K562 (cell line): ENCODE measurements around the gene GMDS. TPM values are rescaled to one million over a fixed set of nuclear protein-coding genes. Genes with fewer than 3 reads are reported as not detected.

ENCODE experiments used
- ATAC-seq: fragments of 200-7000 bp; cut with Tn5 transposase; 3 replicates; pipeline ENCODE4 v1.9.1; 2020; ENCODE audit warnings: moderate library complexity
- BruUV-seq: library from RNA; stranded (reverse); fragments of 400-500 nt; replicated peaks from 2 replicates; lab custom pipeline; 2021; lab: Mats Ljungman, UMichigan
- CTCF ChIA-PET: fragments of 300-600 bp; formaldehyde crosslinking; extraction: SDS; loops from one replicate; lab custom pipeline; 2021; ENCODE audit warnings: low intra/inter-chr PET ratio; lab: Yijun Ruan, JAX
- POLR2A ChIA-PET: fragments of 300-600, 350-650 bp; sonication (Branson Sonifier 250); formaldehyde crosslinking; extraction: SDS; loops from one replicate; lab custom pipeline; 2021; ENCODE audit warnings: antibody characterized with exemption, inconsistent platforms; lab: Yijun Ruan, JAX
- DNase-seq, 4 experiments: peaks; one replicate each; pipeline versions ENCODE4 v3.0.0 to v3.0.0-alpha.2; 2011 to 2018; ENCODE audit warnings: low spot score in 3 of 4, mixed read lengths in 3 of 4; ENCODE audit errors: extremely low read depth in 1 of 4
- FAIRE-seq: peaks from 2 replicates; lab custom pipeline; 2011; peaks lifted over from hg19 to GRCh38; lab: Jason Lieb, UNC
- H2AFZ ChIP-seq: 2 replicates; pipeline ENCODE4 v1.6.0; 2011; ENCODE audit warnings: low read depth, low read length, control low read depth, inconsistent platforms
- H3K27ac ChIP-seq: fragments of 200-600 bp; 3 replicates; pipeline ENCODE4 v1.8.0; 2011; ENCODE audit warnings: low read depth, mild to moderate bottlenecking, control low read depth, inconsistent platforms, low read length, moderate library complexity, mixed read lengths; ENCODE audit errors: extremely low read depth
- H3K27me3 ChIP-seq, 2 experiments: fragments of 300-600 bp in 1 of 2; 2 replicates in 1 of 2; 3 replicates in 1 of 2; pipeline versions ENCODE4 v1.6.0 to v1.8.0; 2011; ENCODE audit warnings: inconsistent platforms in 2 of 2, low read length in 2 of 2, mild to moderate bottlenecking in 1 of 2, mixed read lengths in 1 of 2, moderate library complexity in 1 of 2; ENCODE audit not compliant: control insufficient read depth in 2 of 2, insufficient read depth in 2 of 2
- H3K36me3 ChIP-seq: fragments of 300-600 bp; 3 replicates; pipeline ENCODE4 v1.8.0; 2011; ENCODE audit warnings: mild to moderate bottlenecking, low read length, inconsistent platforms; ENCODE audit not compliant: control insufficient read depth, insufficient read depth
- H3K4me1 ChIP-seq, 2 experiments: fragments of 200-600 bp in 1 of 2; replicated peaks in 1 of 2; 2 replicates in 1 of 2; 3 replicates in 1 of 2; pipeline versions ENCODE4 v1.5.1 to v1.8.0; 2011; ENCODE audit warnings: inconsistent platforms in 2 of 2, low read length in 2 of 2, mild to moderate bottlenecking in 1 of 2, mixed read lengths in 1 of 2, moderate library complexity in 1 of 2; ENCODE audit not compliant: control insufficient read depth in 2 of 2, insufficient read depth in 2 of 2
- H3K4me2 ChIP-seq: 2 replicates; pipeline ENCODE4 v1.6.1; 2011; ENCODE audit warnings: low read length, control low read depth, inconsistent platforms, mixed read lengths; ENCODE audit not compliant: insufficient read depth
- H3K4me3 ChIP-seq: fragments of 200-600 bp; sonication (generic), shearing (Covaris generic); 2 replicates; pipeline ENCODE4 v1.5.1; 2016; ENCODE audit warnings: control low read depth, inconsistent platforms
- H3K79me2 ChIP-seq: fragments of 200-600 bp; 3 replicates; pipeline ENCODE4 v1.8.0; 2011; ENCODE audit warnings: low read length, inconsistent platforms; ENCODE audit not compliant: control insufficient read depth, insufficient read depth
- H3K9ac ChIP-seq, 2 experiments: 2 replicates each; pipeline versions ENCODE4 v1.6.0 to v1.6.1; 2011; ENCODE audit warnings: low read depth in 2 of 2, low read length in 2 of 2, control low read depth in 1 of 2, inconsistent platforms in 1 of 2, mild to moderate bottlenecking in 1 of 2, mixed read lengths in 1 of 2; ENCODE audit not compliant: insufficient read depth in 1 of 2
- H3K9me1 ChIP-seq: one replicate; pipeline ENCODE4 v1.6.0; 2011; ENCODE audit warnings: inconsistent platforms, mild to moderate bottlenecking, low read length, moderate library complexity; ENCODE audit not compliant: control insufficient read depth, insufficient read depth
- H3K9me3 ChIP-seq: replicated peaks from 2 replicates; pipeline ENCODE4 v1.5.1; 2011; ENCODE audit warnings: low read depth, low read length, inconsistent platforms; ENCODE audit not compliant: control insufficient read depth, insufficient read depth
- H4K20me1 ChIP-seq: replicated peaks from 2 replicates; pipeline ENCODE4 v1.6.1; 2011; ENCODE audit warnings: low read length, inconsistent platforms, mixed read lengths; ENCODE audit not compliant: control insufficient read depth, insufficient read depth
- BRCA1 ChIP-seq, 2 experiments: fragments of 450-650 bp in 1 of 2; sonication (generic) in 1 of 2; formaldehyde crosslinking in 1 of 2; IDR thresholded peaks; 2 replicates each; pipeline versions ENCODE4 v1.5.0 to v1.6.1; 2017 to 2020; ENCODE audit warnings: mild to moderate bottlenecking in 1 of 2, missing genetic modification reagents in 1 of 2
- CAMTA2 ChIP-seq: fragments of 250-450 bp; sonication (Bioruptor Pico); conservative IDR thresholded peaks from 2 replicates; pipeline ENCODE4 v1.5.1; 2022
- GATAD2A ChIP-seq: fragments of 450-650 bp; IDR thresholded peaks from 2 replicates; pipeline ENCODE4 v1.6.1; 2017
- HDAC6 ChIP-seq: IDR thresholded peaks from 2 replicates; pipeline ENCODE4 v1.6.1; 2012; ENCODE audit warnings: low read depth, mild to moderate bottlenecking, control low read depth, inconsistent platforms, low read length, moderate library complexity
- SNIP1 ChIP-seq: fragments of 450-650 bp; IDR thresholded peaks from 2 replicates; pipeline ENCODE4 v1.7.1; 2017; ENCODE audit warnings: low read depth, mild to moderate bottlenecking
- ZNF551 ChIP-seq: fragments of 250-450 bp; sonication (Bioruptor Pico); IDR thresholded peaks from 2 replicates; pipeline ENCODE4 v1.5.0; 2021; ENCODE audit warnings: mild to moderate bottlenecking, moderate library complexity
- ZNF589 ChIP-seq: fragments of 200-800 bp; sonication (Bioruptor generic); IDR thresholded peaks from 2 replicates; pipeline ENCODE4 v1.6.1; 2016; ENCODE audit warnings: low read depth, missing genetic modification characterization, missing compliant biosample characterization
- WGBS: fragments of 100-300 bp; shearing (Covaris generic); methylation state at CpG from one replicate; pipeline ENCODE4 v1.1.6; 2016; ENCODE audit warnings: low coverage, mixed read lengths; ENCODE audit not compliant: insufficient coverage; ENCODE audit errors: missing lambda C conversion rate; 5-methylcytosine and 5-hydroxymethylcytosine counted together
- in situ Hi-C: fragments of 300-500 bp; cut with MboI; formaldehyde crosslinking; loops from 4 replicates; pipeline ENCODE4 v1.15.0; 2018; ENCODE audit warnings: inconsistent platforms, mixed read lengths
- intact Hi-C: fragments of 100-400 bp; cut with micrococcal nuclease; formaldehyde crosslinking; loops from 2 replicates; pipeline ENCODE4 v1.14.2; 2022
- polyA plus RNA-seq, 8 experiments: library from polyadenylated mRNA; depleted of rRNA in 4 of 8; stranded (reverse) in 5 of 8; unstranded in 3 of 8; fragments of >200 nt; fragmentation: Nextera tagmentation in 2 of 8; fragmentation: Illumina TruSeq in 1 of 8; extraction: Ambion mirVana in 2 of 8; extraction: Trizol in 1 of 8; gene quantifications; 2 replicates each; pipeline versions ENCODE4 v1.2.1 to v1.2.3, GENCODE V29; 2011 to 2014; ENCODE audit warnings: inconsistent platforms in 1 of 8, missing spikeins in 1 of 8
- total RNA-seq, 7 experiments: library from RNA; depleted of rRNA in 6 of 7; stranded (reverse); fragments of >200 nt in 6 of 7; fragmentation: Illumina TruSeq in 2 of 7; extraction: Trizol in 2 of 7; gene quantifications; 2 replicates each; pipeline versions ENCODE4 v1.2.1 to v1.2.3, GENCODE V29; 2011 to 2021; ENCODE audit warnings: low replicate concordance in 1 of 7

Gene GMDS
- total and polyA plus RNA-seq, 9 of the 15 experiments (the other 6 are each of a cell fraction or from before 2014, with no cell fraction given) = 0.48 to 31.8 (median 13.4) TPM

GRCh38 chr6:2028457-2029038, 216.9 kb downstream of the GMDS start (continued):
- TF ChIP-seq SNIP1 = no peak
- TF ChIP-seq GATAD2A = no peak
- TF ChIP-seq BRCA1 (IDR thresholded peaks at IDR 0.05) = no peak
- TF ChIP-seq BRCA1 (CRISPR knock-in tag; IDR thresholded peaks at IDR 0.05) = no peak
- TF ChIP-seq ZNF551 (CRISPR knock-in tag) = no peak
- no peak for TF ChIP-seq ZNF589 (CRISPR knock-in tag)
- no peak for TF ChIP-seq HDAC6

- H3K27me3 ChIP-seq = no peaks in the 10 kb centered on the region
- intact Hi-C loops = no loop called here
- ChIA-PET CTCF (no interaction called here), POLR2A (no interaction called here)
- BruUV-seq = no TSS peak
- FAIRE-seq (no peak), ATAC-seq (no peak), DNase-seq (no peak)
- H3K27ac ChIP-seq = no peak overlapping the region
- under 1% methylated on average over 7 of the region's 7 CpGs for WGBS
- H3K9ac ChIP-seq = no peak overlapping the region
- H3K4me2 ChIP-seq = no peak overlapping the region
- H3K4me1 ChIP-seq = no peaks in the 10 kb centered on the region
- no peaks in the 10 kb centered on the region for H3K36me3 ChIP-seq
- no peaks in the 10 kb centered on the region for H3K9me1 ChIP-seq
- in situ Hi-C loops = no loop called here
- H3K9me3 ChIP-seq = no peaks in the 10 kb centered on the region
- no peak for TF ChIP-seq CAMTA2 (CRISPR knock-in tag)
- no peak overlapping the region for H2AFZ ChIP-seq
- no peaks in the 10 kb centered on the region for H4K20me1 ChIP-seq
- no peaks in the 10 kb centered on the region for H3K79me2 ChIP-seq
- no peak overlapping the region for H3K4me3 ChIP-seq
Observed at GRCh38 chr6:2026133-2026532, 219.3 kb downstream of the GMDS start.
